ELF-1 (cell line): ENCODE results near the gene MRPL51.
"Not testable (repeated sequence)": the region's sequence is repeated elsewhere in the genome, so short reads cannot be mapped to it uniquely, and the experiment has no call there.

Source experiments
- DNase-seq: peaks from one replicate; pipeline ENCODE4 v3.0.0-alpha.2; 2016; ENCODE audit warnings: low read depth, low spot score

The MRPL51 gene

DNA sequence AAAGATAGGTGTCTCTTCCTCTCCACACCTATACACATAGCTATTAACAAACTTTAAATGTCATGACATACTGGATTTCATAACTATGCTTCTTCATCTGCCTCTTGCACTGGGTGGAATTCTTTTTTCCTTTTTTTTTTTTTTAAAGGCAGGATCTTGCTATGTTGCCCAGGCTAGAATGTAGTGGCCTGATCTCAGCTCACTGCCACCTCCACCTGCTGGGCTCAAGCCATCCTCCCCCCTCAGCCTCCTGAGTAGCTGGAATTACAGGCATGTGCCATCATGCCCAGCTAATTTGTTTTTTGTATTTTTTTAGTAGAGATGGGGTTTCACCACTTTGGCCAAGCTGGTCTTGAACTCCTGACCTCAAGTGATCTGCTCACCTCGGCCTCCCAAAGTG lies 4.8 kb downstream of the MRPL51 start:
- no peak for DNase-seq

- DNase-seq: no peak
Measured at GRCh38 chr12:6478416-6478815, 14.6 kb downstream of the MRPL51 start.

DNA sequence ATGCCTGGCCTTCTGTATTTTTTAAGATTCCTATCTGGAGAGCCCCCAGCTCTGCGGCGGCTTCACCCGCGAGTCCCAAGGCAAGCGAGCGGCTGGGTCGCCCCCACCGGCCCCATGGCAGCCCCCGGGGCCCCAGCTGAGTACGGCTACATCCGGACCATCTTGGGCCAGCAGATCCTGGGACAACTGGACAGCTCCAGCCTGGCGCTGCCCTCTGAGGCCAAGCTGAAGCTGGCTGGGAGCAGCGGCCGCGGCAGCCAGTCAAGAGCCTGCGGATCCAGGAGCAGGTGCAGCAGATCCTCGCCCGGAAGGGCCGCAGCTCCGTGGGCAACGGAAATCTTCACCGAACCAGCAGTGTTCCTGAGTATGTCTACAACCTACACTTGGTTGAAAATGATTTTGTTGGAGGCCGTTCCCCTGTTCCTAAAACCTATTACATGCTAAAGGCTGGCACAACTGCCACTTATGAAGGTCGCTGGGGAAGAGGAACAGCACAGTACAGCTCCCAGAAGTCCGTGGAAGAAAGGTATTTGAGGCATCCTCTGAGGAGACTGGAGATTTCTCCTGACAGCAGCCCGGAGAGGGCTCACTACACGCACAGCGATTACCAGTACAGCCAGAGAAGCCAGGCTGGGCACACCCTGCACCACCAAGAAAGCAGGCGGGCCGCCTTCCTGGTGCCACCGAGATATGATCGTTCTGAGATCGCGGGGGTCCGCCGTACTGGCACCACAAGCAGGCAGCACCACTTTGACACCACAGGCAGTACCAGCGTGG lies 15.3 kb downstream of the MRPL51 start:
- DNase-seq: not testable (repeated sequence)

GRCh38 chr12:6476489-6476888 lies 16.6 kb downstream of the MRPL51 start:
- peak; percentile 22 for DNase-seq

DNA sequence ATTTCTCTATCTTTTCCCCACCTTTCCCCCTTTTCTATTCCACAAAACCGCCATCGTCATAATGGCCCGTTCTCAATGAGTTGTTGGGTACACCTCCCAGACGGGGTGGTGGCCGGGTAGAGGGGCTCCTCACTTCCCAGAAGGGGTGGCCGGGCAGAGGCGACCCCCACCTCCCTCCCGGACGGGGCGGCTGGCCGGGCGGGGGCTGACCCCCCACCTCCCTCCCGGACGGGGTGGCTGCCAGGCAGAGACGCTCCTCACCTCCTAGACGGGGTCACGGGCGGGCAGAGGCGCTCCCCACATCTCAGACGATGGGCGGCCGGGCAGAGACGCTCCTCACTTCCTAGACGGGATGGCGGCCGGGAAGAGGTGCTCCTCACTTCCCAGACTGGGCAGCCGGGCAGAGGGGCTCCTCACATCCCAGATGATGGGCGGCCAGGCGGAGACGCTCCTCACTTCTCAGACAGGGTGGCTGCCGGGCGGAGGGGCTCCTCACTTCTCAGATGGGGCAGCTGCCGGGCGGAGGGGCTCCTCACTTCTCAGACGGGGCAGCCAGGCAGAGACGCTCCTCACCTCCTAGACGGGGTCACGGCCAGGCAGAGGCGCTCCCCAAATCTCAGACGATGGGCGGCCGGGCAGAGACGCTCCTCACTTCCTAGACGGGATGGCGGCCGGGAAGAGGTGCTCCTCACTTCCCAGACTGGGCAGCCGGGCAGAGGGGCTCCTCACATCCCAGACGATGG lies 17.7 kb downstream of the MRPL51 start:
- DNase-seq: not testable (repeated sequence)

- no peak for DNase-seq
Measured at GRCh38 chr12:6472491-6472890, 20.6 kb downstream of the MRPL51 start.

GRCh38 chr12:6471989-6472360 lies 21.1 kb downstream of the MRPL51 start:
- no peak for DNase-seq

- peak; percentile 99 for DNase-seq
Measured at GRCh38 chr12:6470375-6471163, 22.5 kb downstream of the MRPL51 start, which contains the start of gene VAMP1. TSS of gene VAMP1 (minus strand) at chr12:6470677. CDS start at chr12:6470531, 146 bp downstream.

DNA sequence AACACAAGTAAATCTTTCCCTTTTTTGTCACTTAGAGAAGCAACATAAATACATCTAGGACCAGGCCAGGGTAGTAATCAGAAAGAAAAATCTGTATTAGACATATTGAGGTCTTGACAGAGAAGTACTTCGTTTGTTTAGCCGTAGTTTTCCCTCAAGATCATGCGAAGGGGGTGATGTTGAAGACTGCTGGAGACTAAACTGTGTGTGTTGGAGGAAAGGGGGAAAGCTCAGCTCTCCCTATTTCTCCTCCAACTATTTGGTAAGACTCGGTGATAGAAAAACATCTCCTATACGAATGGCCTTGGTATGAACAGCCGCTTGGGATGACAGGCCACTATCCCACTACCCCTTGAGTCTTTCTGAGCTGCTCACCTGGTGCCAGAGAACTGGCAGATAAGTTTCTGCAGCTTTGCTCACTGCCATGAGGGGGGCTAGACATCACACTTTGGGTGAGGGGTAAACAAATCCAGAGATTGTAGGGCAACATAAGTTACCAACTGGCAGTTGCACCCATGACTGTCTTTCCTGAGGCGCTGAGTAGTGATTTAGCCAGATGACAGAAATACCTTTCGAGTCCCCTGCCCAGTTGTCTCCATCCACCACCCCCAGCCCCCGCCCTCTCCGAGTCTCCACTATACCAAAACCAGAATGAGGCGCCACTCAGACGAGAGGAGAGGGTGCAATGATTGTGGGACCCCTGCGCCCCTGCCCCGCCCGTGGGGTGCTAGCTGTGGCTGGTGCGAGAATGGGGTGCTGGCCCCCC lies 23.3 kb downstream of the MRPL51 start:
- DNase-seq: no peak

DNA sequence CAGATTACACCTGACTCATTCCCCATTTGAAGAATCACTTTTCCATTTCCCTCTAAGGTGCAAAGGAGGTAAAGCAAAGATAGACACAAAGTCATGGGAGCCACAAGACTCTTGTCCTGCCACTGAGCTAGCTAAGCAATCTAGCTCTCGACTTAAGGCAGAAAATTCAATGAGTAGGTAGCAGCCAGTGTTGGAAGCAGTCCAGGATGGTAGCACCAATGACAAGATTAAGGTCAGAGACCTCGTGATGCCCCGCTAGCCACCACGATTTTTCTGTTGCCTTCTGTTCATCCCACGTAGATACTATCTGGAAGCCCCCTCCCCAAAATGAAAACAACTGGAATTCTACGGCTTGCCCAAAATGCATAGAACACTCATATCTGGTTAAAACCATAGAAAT lies 24.0 kb downstream of the MRPL51 start:
- DNase-seq: no peak

- DNase-seq: no peak
Measured at GRCh38 chr12:6468283-6468575, 24.8 kb downstream of the MRPL51 start.

DNA sequence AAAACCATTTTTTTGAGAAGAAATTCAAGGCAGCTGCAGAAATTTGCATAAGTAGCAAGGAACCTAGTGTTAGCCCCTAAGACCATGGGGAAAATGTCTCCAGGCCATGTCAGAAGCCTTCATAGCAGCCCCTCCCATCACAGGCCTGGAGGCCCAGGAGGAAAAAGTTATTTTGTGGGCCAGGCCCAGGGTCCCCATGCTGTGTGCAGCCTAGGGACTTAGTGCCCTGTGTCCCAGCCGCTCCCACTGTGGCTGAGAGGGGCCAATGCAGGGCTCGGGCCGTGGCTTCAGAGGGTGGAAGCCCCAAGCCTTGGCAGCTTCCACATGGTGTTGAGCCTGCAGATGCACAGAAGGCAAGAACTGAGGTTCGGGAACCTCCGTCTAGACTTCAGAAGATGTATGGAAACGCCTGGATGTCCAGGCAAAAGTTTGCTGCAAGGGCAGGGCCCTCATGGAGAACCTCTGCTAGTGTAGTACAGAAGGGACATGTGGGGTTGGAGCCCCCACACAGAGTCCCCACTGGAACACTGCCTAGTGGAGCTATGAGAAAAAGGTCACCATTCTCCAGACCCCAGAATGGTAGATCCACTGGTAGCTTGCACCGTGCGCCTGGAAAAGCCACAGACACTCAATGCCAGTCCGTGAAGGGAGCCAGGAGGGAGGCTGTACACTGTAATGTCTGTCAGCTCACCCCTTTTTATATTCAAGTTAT lies 25.3 kb downstream of the MRPL51 start:
- not testable (repeated sequence) for DNase-seq

DNA sequence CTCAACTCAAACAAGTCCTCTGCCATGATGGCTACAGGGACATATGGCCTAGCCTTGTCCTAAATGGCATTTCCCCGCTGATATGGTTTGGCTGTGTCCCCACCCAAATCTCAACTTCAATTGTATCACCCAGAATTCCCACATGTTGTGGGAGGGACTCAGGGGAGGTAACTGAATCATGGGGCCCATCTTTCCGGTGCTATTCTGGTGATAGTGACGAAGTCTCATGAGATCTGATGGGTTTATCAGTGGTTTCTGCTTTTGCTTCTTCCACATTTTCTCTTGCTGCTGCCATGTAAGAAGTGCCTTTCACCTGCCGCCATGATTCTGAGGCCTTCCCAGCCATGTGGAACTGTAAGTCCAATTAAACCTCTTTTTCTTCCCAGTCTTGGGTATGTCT lies 26.3 kb downstream of the MRPL51 start:
- DNase-seq: not testable (repeated sequence)

DNA sequence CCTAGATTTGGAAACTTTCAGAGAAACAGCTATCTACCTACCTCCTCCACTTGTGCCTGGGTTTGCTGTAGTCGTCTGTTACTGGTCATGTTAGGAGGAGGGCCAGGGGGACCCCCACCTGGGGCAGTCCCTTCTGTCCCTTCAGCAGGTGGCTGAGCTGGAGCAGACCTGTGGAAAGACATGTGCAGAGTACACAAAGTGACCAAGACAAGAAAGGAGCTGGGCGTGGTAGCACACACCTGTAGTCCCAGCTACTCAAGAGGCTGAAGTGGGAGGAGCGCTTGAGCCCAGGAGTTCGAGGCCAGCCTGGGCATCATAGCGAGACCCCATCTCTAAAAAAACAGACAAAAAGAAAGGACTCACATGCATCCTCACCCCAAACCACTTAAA lies 26.9 kb downstream of the MRPL51 start:
- DNase-seq: no peak

GRCh38 chr12:6465467-6466183 lies 27.4 kb downstream of the MRPL51 start:
- DNase-seq: peak; percentile 69

DNA sequence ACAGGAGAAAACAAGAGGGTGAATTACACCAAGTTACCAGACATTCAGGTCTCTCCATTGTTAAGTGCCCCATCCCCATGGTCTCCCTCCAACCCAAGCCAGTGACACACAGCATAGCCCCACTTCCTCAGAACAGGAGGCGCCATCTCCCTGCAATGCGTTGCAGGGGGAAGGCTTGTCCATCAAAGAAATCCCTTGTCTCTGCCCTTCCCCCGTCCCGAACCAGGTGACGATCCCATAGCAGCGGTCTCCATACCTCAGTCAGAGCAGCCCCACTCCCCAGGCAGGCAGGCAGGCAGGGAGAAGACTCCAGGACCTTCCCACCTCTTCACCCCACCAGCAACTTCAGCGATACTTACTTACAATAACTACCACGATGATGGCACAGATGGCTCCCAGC lies 28.5 kb downstream of the MRPL51 start:
- no peak for DNase-seq

GRCh38 chr12:6463858-6464257 lies 29.2 kb downstream of the MRPL51 start:
- no peak for DNase-seq

DNA sequence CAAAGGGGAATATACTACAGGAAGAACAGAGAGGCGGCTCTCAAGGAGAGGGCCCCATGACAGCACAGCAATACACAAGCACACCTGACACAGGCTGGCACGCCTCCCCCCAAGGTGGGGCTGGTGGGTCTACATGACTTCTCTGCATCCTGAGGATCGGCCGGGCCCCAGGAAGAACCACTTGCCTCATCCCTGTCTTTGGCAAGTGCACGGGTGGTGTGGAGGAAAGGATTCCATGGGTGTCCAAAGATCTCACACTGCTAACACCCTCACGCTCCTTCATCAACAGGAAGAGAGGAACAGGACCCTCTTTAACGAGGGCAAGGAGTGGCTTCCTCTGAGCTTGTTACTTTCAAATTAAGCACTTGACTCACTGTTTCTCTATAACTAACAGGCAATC lies 29.8 kb downstream of the MRPL51 start:
- no peak for DNase-seq

- no peak for DNase-seq
Measured at GRCh38 chr12:6462234-6462995, 30.6 kb downstream of the MRPL51 start.
